GM12865 (cell line): ENCODE results near the gene CLBA1.

Experiments used
- DNase-seq: peaks from one replicate; pipeline ENCODE4 v3.0.0; 2010; ENCODE audit warnings: low read depth
- H3K4me3 ChIP-seq: 2 replicates; pipeline ENCODE4 v1.5.1; 2011; ENCODE audit warnings: mild to moderate bottlenecking, low read depth, low read length, control low read depth
- TF ChIP-seq, protein P1 (sequence below): IDR thresholded peaks from 2 replicates; pipeline ENCODE4 v1.5.1; 2011; ENCODE audit warnings: low read length, control low read depth, low read depth, inconsistent platforms; ENCODE audit not compliant: insufficient read depth; ENCODE audit errors: missing control alignments

CLBA1 gene

DNA sequence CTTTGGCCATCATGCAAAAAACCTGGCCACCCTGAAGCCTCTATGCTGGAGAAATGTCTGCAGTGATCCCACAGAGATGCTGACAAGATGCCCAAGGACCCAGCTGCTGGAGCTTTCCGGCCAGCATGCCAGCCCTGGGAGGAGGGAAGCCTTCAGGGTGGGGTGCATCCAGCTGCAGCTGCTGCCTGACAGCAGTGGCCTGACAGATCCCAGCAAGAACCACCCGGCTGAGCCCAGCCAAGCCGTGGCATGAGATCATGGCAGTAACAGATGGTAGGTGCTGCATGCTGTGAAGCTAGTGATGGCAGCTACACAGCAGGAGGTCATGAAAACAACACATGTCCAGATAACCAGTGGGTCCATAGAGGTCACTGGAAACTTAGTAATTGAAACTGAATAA, 13.8 kb downstream of the CLBA1 start:
- TF ChIP-seq, protein P1, sequence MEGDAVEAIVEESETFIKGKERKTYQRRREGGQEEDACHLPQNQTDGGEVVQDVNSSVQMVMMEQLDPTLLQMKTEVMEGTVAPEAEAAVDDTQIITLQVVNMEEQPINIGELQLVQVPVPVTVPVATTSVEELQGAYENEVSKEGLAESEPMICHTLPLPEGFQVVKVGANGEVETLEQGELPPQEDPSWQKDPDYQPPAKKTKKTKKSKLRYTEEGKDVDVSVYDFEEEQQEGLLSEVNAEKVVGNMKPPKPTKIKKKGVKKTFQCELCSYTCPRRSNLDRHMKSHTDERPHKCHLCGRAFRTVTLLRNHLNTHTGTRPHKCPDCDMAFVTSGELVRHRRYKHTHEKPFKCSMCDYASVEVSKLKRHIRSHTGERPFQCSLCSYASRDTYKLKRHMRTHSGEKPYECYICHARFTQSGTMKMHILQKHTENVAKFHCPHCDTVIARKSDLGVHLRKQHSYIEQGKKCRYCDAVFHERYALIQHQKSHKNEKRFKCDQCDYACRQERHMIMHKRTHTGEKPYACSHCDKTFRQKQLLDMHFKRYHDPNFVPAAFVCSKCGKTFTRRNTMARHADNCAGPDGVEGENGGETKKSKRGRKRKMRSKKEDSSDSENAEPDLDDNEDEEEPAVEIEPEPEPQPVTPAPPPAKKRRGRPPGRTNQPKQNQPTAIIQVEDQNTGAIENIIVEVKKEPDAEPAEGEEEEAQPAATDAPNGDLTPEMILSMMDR = no peak
- DNase-seq = no peak
- H3K4me3 ChIP-seq = no peak overlapping the region

DNA sequence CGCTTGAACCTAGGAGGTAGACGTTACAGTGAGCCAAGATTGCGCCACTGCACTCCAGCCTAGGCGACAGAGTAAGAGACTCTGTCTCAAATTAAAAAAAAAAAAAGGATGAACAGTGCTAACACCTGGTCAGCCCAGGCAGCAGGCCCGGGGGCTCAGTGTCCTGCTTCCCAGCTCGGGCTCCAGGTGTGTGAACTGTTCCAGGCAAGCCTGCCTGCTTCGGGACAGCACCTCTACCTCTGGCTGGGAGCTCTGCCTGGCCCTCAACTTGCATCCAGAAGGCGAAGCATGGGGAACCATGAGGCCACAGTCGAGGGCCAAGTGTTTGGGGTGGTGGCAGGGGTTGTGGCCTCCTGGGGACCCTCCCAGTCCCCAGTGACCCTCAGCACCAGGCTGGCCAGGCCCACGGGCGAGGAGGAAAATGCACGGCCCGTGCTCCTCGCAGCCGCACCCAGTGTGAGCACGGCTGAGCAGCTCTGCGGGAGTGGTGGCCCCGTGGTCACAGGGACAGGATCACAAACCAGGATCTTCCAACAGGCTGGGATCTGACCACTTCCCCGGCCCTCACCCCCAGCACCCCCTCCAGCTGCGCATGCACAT, 19.8 kb downstream of the CLBA1 start:
- no peak overlapping the region for H3K4me3 ChIP-seq
- TF ChIP-seq, protein P1 = no peak
- no peak for DNase-seq

DNA sequence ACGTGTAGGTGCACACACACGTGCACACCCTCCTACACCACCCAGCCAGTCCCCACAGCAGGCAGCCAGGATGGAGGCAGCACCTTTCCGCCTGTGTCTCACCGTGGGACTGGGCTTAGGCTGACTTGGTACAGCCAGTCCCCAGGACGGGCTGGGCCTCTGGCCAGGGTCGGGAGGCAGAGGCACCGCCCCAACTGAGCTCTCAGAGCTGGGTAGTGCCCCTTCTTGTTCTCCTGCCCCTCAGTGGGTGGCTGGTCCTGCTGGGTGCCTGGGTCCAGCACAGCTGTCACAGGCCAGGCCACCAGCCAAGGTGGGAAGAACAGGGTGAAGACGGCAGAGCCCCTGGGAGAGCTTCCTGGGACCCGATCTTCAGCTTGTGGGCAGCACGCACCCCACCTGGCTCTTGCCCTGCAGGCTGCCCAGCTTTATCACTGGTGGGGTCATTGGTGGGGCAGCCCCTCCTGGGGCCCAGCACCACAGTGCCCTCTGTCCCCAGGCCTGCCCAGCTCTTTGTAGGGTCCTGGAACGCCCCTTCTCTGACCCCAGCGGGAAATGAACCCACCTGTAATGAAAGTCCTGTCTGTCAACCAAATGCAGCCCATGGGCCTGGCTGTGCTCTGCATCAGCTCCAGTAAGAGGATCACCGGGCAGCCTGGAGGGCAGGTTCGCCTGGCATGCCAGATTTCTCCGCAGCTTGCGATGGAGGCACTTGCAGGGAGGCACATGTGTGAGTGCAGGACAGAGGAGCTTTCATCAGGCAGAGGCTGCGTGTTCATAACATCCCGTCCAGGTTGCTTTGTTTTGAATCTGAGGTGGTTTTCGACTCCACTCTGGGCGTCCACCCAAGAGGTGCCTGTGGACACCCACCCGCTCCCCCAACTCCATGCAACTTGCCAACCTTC, 20.6 kb downstream of the CLBA1 start:
- TF ChIP-seq, protein P1 = no peak
- H3K4me3 ChIP-seq = no peak overlapping the region
- DNase-seq = no peak

DNA sequence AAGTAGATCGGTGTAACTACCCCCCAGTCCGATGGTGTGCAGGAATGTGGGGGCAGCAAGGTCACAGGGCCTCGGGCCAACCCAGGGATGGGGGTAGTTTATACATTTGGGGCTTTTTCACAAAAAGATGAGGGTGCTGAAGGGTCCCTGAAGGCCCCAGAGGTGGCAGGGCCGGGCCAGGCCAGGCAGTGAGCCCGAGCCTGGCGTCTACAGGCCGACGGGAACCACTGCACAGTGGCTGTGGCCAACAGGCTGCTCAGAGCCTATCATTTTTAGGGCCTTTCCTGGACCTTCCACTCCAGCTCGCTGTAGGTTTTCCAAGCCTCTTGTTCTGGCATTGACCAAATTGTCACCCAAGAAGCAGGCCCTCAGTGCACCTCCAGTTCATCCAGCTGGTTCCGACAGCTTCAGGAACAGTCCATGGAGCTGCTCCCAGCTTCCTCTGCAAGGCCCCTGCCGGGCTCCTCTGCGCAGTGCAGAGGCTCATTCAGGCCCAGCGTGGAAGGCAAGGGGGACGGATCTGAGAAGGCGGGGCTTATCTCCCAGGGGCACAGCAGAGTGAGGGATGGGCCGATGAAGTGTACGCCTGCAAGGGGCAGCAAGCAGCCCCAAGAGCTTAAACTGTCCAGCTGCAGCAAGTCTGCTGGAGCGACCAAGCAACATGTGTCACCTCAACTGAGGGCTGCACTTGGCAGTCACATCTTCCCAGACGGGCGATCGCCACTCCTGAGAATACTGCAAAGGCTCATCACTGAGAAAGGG, 21.4 kb downstream of the CLBA1 start:
- H3K4me3 ChIP-seq = no peak overlapping the region
- TF ChIP-seq, protein P1 = no peak
- no peak for DNase-seq

DNA sequence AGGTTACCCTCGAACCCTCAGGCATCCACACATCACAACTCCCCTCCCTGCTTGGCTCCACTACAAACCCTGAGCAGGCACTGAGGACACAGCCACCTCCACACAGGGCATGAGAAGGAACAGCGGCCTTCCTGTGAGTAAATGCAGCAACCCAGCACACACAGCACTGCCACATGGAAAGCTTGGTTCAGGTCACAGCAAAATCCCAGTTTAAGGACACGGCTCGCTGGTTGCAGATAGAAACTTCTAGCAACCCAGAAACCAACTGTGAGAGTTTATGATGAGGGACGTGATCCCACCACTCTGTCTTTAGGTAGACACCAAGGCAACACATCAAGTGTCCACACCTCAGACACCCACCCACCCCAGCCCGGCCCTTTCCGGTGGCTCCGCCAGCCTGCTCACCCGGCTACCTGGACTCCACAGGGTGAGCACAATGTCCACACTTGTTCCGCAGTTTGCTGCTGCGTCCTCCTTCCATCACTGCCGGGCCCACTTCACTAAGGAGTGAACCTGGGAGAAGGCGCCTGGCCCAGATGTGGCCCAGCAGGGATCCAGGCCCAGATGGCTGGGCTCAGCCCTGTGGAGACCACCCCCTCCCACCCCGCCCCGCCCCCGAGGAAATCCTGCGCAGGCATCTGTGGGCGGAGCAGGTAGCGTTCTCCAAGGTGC, 22.1 kb downstream of the CLBA1 start:
- TF ChIP-seq, protein P1 = no peak
- no peak overlapping the region for H3K4me3 ChIP-seq
- DNase-seq = no peak

DNA sequence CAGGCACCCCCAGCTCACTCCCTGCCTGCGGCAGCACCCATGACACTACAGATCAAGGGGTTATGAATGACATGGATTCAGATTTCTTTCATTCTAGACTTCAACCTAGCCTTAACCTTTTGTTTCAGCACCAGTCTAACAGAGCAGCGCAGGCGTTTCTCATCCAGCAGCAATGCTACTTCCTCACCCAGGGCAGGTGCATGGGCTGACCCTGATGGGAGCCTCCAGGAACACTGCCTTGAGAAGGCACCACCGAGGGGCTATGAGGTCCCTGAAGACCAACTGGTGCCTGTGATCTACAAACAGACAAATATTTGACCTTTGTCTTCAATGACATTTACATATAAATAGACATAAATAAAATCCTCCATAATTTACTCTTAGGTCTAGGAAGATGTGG, 24.5 kb downstream of the CLBA1 start:
- TF ChIP-seq, protein P1 = no peak
- DNase-seq = no peak
- no peak overlapping the region for H3K4me3 ChIP-seq
